Stimulated activated CD4-positive, alpha-beta T cell treated with anti-CD3 and anti-CD28 coated beads, Interleukin-4, amount 100 ng/mL, for 4 hours (primary cell): ENCODE results near the gene XPNPEP1.

Source experiments
- DNase-seq, 2 experiments: peaks; one replicate each; pipeline ENCODE4 v3.0.0-alpha.2; 2020

Gene XPNPEP1

DNA sequence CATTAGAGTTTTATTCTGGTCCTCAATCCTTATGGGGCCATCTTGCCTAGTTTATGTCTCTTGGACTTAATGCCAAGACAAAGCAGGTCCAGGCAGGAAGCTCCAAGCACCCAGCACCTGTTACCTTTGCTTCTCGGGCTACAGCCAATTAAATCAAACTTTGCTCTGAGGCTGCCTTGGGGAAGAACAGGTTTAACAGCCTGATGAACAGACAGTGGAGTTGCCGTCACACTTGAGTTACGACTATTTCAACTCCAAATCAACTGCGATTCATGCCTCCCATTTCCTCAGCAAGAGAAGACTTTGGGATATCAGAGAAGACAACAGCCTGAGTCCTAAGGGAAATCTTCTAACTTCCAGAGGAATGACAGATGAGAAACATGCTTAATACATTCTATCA, 62.2 kb downstream of the XPNPEP1 start:
- no peak for DNase-seq

DNA sequence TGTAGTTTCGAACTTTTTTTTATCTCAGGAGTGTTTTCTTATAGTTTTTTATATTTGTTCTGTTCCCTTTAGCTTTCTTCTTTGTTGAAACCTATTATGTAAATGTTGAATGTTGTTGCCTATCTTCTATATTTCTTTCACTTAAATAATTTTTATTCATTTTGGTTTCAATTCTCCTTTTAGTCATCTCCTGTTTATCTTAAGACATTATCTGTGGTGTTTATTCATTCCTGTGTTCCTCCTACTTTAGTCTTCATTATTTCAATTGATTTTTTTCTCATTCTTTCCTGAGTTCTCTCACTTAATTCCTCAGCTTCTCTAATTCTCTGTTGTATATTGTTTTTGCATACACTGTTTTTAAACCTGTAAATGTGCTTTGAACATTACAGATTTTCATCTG, 64.1 kb downstream of the XPNPEP1 start:
- no peak for DNase-seq

DNA sequence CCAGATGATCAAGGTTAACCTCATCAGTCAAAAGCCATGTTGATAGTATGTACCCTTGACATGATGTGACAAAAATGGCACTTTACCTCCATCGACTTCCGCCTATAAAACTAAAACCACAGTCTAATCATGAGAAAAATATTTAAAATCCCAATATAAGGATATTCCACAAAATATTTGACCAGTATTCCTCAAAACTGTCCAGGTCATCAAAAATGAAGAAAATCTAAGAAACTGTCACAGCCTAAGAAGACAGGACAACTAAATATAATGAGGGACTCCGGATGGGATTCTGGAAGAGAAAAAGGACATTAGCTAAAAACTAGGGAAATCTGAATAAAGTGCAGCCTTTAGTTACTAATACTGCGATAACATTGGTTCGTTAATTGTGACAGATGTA, 67.6 kb downstream of the XPNPEP1 start:
- no peak for DNase-seq

DNA sequence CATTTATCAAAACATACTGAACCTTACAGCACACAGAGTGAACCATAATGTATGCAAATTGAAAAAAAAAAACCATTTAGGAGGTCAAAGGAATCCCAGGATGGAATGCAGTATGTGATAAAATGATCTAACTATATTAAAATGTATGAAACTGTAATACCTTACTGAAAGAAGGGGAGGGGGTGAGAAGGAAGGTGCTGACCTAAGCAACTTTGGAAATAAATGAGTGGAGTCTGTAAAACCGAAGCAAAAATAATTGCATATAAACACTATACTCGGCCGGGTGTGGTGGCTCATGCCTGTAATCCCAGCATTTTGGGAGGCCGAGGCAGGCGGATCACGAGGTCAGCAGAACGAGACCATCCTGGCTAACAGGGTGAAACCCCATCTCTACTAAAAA, 69.4 kb downstream of the XPNPEP1 start:
- DNase-seq, result no peak

DNA sequence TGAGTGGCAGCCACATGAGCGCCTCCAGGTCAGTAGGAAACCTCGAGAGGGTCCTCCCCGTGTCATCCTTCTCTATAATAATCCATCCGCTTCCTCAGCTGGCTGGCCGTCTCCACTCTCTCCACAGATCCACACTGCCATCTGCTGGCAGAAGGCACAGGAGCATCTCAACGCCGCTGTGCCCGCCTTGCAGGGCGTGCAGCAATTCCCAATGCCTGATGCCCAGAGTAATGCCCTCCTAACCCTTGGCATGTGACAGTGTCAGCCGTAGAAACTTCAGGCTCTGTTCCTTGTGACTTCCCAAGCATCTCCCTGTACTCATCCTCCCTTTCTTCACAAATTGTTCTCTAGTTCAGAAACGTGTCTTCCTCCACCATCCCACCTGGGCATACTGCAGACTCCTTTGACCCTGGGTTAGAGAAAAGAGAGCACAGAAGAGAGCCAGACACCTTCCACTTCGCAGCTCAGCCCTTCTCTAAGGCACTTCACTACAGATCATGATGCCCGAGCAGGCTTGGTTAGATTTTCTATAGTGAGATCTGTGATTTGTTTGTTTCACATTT, 70.8 kb downstream of the XPNPEP1 start:
- peak; percentile 55 to 66 for DNase-seq

DNA sequence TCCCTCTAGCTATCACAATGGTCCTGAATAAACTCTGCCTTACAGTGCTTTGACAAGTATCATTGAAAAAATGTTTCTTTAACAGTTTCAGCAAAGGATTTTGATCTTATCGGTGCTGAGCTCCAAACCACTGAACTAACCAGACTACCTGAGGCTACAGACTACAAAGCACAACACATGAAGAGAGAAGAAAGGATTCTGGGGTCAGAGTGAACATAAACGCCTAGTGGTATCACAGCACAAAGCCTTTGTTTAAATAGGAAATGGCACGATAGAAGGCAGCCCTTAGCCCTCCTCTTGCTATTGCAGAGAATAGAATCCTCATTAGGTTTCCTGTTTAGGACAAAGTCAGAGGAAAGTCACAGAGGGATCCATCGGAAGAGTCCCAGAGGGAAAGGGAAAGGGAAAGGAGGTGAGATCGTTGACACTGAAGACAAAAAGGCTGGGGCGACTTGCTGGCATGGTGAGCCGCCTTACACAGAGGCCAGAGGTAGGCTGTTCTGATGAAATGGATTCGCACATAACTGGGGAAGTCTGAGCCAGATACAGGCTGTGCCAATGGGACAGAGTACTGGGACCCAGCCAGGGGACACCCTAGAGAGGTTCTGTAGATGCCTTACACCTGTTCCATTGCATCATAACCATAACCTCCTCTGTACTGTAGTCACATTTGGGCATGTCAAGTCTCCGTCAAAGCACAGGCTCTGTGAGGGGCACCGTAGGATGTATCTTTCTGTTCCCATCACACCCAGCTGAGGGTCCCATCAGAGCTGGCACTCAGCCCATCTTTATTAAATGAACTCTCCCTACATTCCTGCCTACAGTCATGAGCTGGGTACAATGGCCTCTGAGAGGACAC, 71.5 kb downstream of the XPNPEP1 start:
- no peak for DNase-seq

DNA sequence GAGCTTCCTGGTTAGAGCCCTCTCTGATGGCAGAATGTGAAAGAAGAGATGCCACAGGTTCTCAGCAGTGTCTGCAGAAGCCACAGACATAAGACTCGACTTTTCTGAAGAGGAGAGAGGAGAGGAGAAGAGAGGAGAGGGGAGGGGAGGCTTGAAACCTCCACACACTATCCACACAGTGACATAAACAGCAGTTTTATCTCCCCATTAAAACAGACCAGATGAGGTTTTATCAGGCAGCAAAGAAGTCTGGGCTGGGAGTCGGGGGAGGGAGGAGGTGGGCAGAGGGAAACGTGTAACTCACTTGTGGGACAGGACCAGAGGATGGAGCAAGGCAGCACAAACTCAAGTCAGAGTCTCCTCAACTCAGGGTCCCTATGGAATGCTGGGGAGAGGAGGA, 76.5 kb downstream of the XPNPEP1 start:
- DNase-seq, result no peak

DNA sequence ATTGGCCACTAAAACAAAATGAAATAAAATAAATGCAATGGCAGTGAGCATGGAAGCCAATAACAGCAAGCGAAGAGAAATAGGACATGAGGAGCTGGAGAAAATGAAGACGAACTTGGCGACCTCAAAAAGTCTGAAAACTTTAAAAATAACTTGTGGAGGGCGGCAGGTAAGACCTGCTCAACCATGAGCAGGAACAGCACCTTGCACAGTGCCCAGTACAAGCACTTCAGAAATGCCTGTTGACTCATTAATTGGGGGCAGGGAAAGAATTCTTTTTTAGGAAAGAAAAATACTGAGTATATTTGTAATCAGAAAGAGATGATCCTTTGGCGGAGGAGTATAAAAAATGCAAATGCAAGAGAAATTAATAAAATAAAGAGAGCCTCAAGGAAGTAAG, 78.0 kb downstream of the XPNPEP1 start:
- no peak for DNase-seq

DNA sequence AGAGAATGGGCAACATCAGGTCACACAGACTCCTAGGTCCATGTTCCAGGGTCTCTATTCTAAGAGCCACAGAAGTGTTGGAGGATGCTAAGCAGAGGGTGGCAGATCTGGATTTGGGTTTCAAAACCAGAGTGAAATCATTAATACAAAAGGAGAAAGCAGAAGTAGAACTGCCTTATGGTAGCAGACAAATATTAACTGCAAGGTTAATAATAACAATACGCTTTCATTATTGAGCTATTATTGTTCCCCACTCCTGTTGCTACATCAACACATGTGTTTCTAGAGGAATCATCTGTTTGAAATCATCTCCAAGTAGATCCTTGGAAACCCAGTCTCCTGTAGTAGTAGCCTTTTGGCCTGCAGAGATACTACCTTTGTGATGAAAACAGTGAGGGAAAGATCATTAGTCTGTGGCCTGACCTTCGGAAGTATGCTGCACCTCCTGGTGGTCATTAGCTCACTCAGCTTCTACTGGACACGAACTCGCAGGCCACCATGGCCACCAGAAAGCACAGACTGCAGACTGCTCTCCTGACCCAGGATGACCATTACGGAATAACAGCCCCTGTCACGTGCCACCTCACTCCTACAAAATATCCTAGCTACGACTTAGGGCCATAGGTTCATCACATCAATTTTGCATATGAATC, 84.6 kb downstream of the XPNPEP1 start:
- DNase-seq, result no peak

DNA sequence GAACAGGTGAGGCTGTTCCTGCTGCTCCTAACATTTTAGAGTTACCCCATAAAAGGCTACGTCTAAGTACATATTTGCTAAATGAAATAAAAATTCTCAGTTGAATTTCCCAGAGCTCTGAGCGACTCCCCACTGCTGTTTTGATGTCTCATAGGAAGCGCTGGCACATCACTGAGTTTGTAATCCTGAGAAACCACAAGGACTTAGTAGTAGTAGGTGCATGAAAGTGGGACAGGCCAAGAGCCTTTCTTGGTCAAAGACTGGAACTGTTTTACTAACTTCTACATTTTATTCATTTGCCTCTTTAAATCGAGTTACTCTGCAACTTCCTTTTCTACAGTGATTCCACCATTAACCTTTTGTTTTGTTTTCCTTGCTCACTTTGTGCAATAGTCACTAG, 85.9 kb downstream of the XPNPEP1 start:
- no peak for DNase-seq

DNA sequence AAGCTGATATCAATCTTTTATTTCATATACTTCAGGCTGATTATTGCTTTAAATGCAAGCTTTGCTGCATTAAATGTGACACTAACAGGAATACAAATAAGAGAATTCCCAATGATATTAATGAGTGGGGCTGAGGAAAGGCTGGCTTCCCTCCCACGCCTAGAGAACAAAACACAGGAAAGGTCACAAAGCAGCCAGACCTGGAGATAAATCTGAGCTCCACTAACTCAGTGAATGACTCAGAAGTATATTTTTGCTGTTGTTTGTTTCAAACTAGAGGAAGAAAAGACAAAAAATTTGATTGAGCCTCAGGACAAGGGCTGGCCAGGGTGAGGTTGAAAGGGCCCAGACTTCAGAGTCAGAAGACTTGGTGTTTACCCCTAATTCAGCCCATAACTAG, 88.1 kb downstream of the XPNPEP1 start:
- DNase-seq, result no peak

DNA sequence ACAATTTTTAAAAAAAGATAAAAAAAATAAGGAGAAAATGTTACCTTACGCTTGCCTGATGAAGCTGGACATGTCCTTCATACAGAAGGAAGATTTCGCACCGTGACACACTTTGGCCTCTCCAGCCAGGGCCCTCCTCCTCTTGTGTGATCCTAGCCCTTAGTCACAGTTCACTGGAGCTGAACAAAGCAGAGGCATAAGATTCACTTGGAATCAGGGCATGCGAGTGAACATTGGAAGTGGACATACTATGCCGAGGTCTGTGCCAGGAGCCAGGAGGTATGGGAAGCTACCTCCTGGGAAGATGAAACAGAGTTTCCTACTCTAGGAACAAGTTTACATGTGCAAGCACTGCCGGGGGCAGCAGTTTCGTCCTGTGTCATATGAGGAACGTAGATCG, 91.5 kb downstream of the XPNPEP1 start:
- no peak for DNase-seq

DNA sequence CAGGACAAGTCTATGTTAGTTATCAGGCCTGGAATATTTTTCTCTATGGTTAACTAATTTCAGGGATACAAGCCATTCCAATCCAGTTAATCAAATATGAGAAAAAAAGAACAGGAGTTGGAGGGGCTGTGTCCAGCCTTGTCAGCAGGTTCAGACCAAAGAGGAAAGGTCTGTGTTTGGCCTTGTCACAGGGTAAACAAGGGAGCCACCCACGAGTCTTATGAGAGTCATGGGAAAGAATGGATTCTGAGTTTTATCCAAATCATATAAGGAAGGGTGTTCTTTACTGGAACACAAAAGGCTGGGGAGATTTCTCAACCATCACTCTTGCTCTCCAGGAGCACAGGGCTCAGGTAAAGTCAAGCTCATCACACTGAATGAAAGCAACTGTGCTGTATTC, 99.1 kb downstream of the XPNPEP1 start:
- DNase-seq, result no peak

DNA sequence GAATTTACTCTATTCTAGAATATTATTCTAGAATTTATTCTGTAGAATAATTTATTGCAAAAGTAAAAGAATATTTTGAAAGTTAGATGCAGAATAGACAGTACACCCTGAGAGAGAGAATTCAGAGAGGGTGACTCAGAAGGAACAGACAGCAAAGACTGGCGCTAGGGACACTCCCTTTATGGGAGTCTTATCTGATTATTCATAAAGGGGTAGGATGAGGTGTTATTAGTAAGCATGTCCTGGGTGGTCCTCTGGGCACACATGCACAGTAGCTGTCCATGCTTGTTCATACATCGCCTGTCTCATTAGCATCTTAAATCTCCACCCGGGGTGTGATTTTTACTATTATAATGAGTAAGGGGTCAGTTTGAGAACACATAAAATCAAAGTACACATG, 100.1 kb downstream of the XPNPEP1 start:
- no peak for DNase-seq

DNA sequence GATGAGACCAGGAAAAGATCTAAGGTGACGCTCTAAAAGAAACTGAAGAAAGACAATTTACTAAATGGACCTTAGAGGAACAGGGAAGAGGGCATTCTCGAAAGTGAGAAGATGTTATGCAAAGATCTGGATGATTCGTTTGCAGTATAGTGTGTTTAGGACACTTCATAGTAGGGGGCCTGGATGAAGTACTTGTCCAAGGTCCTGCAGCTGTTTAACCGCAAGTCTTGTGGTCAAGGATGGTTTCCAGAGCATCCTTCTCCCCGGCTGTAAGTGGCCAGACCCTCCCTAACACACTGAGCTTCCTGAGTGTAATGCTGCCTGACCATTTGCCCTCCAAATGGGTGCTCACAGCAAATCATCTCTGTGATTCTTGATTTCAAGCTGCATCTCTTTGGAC, 101.6 kb downstream of the XPNPEP1 start:
- DNase-seq, result no peak

DNA sequence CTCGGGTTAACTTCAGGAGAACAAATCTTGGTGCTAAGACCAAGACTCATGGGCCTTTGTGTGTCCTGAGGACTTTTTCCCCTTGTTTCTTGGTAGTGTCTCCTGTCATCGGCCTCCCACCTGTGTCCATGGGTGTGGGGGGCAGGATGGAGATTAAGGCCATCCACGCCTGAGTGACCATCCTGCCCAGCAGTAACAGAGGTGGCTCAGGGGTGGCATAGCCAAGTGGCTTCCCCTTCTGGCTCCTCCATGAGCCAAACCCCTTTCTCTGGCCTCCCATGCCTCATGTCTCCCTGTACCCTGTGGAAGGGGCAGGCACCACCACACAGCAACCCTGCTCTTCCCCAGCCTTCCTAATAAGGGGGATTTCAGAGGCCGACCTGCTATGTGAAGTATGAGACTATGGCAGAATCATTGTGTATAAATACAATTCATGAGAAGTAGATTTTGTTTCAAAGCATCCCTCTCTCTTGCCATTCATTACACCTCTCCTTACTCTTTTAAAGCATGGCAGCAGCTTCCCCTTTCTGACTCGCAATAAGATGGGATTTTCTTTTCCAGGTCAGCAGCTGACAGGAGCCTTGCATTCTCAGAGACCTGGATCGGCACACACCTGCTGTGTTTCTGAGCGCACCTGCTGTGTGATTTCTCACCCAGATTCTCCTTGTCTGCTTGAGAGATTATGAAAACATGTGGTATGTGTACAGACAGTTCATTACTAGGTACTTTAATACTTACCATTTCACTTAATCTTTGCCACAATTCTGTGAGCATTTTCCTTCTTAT, 102.5 kb downstream of the XPNPEP1 start:
- DNase-seq, result no peak

DNA sequence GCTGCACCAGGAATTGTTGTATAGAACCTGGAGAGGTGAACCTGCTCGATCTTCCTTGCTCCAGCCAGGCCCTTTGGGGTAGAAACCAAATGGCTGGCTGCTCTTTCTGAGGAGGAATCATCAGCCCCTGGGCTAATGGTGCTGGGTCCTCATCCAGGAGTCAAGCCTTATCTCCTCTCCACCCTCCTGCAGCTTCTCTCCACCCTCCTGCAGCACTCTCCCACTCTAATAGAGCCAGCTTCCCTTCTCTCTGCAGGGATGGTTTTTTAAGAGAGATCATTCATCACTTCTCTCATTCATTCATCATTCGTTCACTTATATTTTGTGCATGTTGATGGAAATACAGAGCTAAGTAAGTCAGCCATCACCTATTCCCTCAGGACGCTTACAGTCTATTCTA, 103.5 kb downstream of the XPNPEP1 start:
- no peak for DNase-seq
